Tibial nerve (tissue), 3 donors: Measurements from ENCODE around the gene UTS2.

Experiments
- POLR2A ChIP-seq, 2 donors: fragments of 450-650 bp; IDR thresholded peaks; one replicate each; pipeline ENCODE4 v1.6.1; 2017; ENCODE audit warnings: antibody characterized with exemption in 2 of 2, mild to moderate bottlenecking in 2 of 2, moderate library complexity in 2 of 2
- TF ChIP-seq, protein P1 (sequence below), 5 experiments: fragments of 200-600 bp in 3 of 5; fragments of 450-650 bp in 2 of 5; sonication (generic) in 3 of 5; IDR thresholded peaks; one replicate each; pipeline ENCODE4 v1.5.1; 2016 to 2019; ENCODE audit warnings: antibody characterized with exemption in 5 of 5, mild to moderate bottlenecking in 3 of 5, moderate library complexity in 2 of 5

DNA sequence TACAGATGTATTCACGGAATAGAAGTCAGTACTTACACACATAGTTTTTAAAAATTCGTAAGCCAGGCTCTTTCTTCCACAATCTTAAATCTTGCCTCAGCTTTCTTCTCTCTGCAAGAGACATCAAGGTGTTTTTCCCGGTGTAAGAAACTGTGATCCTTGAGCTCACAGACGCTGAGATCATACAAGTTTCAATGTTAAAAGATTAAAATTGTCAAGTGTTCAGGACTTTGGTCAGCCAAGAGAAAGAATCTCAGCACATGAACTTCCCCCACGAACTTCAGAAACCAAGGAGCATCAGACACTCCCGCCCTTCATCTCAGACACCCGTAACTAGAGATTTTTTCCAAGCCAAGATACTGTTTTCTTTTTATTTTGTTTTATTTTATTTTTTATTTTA is 6.2 kb downstream of the UTS2 start:
- TF ChIP-seq POLR2A (IDR thresholded peaks at IDR 0.05), result no peak
- TF ChIP-seq, protein P1, sequence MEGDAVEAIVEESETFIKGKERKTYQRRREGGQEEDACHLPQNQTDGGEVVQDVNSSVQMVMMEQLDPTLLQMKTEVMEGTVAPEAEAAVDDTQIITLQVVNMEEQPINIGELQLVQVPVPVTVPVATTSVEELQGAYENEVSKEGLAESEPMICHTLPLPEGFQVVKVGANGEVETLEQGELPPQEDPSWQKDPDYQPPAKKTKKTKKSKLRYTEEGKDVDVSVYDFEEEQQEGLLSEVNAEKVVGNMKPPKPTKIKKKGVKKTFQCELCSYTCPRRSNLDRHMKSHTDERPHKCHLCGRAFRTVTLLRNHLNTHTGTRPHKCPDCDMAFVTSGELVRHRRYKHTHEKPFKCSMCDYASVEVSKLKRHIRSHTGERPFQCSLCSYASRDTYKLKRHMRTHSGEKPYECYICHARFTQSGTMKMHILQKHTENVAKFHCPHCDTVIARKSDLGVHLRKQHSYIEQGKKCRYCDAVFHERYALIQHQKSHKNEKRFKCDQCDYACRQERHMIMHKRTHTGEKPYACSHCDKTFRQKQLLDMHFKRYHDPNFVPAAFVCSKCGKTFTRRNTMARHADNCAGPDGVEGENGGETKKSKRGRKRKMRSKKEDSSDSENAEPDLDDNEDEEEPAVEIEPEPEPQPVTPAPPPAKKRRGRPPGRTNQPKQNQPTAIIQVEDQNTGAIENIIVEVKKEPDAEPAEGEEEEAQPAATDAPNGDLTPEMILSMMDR (IDR thresholded peaks at IDR 0.05), result no peak
